Stomach smooth muscle (tissue), 2 donors: ENCODE results near the gene PTHLH.

Experiments used
- H3K27ac ChIP-seq: one replicate; pipeline ENCODE4 v1.7.0; 2013; ENCODE audit warnings: mild to moderate bottlenecking, low read length, inconsistent platforms
- H3K27me3 ChIP-seq, 2 donors: one replicate each; pipeline ENCODE4 v1.7.0; 2013; ENCODE audit warnings: low read length in 2 of 2; ENCODE audit not compliant: insufficient read depth in 2 of 2, control insufficient read depth in 1 of 2
- H3K36me3 ChIP-seq, 2 donors: one replicate each; pipeline ENCODE4 v1.7.0; 2013; ENCODE audit warnings: low read length in 2 of 2; ENCODE audit not compliant: control insufficient read depth in 2 of 2, insufficient read depth in 2 of 2
- H3K4me1 ChIP-seq: one replicate; pipeline ENCODE4 v1.7.0; 2013; ENCODE audit warnings: low read length; ENCODE audit not compliant: control insufficient read depth, insufficient read depth
- H3K4me3 ChIP-seq, 2 donors: one replicate each; pipeline ENCODE4 v1.7.0; 2013; ENCODE audit warnings: low read length in 2 of 2
- H3K9ac ChIP-seq, 2 donors: one replicate each; pipeline ENCODE4 v1.7.0; 2013; ENCODE audit warnings: low read length in 2 of 2, mild to moderate bottlenecking in 1 of 2
- H3K9me3 ChIP-seq, 2 donors: one replicate each; pipeline ENCODE4 v1.7.0; 2013; ENCODE audit warnings: low read length in 2 of 2; ENCODE audit not compliant: control insufficient read depth in 2 of 2
- donor health status: healthy.
- donor health status: Pancreatic carcinoma.

The PTHLH gene

DNA sequence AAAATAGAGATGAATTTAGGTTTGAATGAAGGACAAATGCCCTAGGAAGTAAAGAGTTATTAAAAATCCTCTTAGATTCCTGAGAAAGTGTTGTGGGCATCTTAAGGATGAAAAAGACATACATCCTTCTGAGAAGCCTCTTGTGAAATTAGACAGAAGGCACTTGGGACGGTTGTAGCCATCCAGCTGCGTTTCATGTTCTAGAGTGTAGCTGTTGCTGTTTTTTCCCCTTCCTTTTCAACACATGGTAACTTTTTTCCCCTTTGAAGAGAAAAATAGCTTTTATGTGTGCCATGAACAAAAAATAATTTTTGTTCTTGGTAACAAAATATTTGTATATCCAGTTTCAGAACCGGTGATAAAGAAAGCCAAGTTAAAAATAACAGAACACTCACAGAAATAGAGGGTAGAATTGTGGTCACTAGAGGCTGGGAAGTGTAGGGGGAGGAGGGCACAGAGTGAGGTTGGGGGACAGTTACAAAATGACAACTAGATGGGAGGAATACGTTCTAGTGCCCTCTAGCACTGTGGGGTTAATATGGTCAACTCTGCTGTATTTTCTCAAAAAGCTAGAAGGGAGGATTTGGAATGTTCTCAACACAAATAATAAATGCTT, 58.4 kb downstream of the PTHLH start:
- Histone ChIP-seq H3K9me3 (no peaks in the 10 kb centered on the region), H3K9ac (no peak overlapping the region), H3K27ac (no peak overlapping the region)

DNA sequence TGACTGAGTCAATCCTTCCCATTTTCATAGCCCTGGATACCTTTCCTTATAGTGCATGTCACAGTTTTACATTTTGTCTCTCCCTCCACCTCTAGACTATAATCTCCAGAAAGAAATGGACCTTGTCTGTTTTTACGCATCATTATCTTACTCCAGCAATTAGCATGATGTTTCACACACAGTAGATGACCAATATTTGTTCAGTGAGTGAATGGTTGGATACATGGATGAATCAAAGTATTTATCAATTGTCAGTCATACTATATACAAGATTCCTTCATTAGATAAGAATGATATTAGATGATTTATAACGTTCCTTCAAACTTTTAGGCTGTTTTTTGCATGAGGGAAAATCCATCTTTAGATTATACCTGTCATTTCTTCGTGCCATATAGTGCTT, 61.1 kb downstream of the PTHLH start:
- Histone ChIP-seq H3K27ac (no peak overlapping the region), H3K4me3 (no peak overlapping the region), H3K9me3 (no peaks in the 10 kb centered on the region), H3K9ac (no peak overlapping the region), H3K4me1 (no peaks in the 10 kb centered on the region), H3K36me3 (no peaks in the 10 kb centered on the region), H3K27me3 (no peaks in the 10 kb centered on the region)

More for the DNA sequence above, 58.4 kb downstream of the PTHLH start:
- Histone ChIP-seq H3K4me3 (no peak overlapping the region), H3K4me1 (no peaks in the 10 kb centered on the region), H3K27me3 (no peaks in the 10 kb centered on the region), H3K36me3 (no peaks in the 10 kb centered on the region)
